ENCODE results near the gene FAM174B. TPM values are rescaled to one million over a fixed set of nuclear protein-coding genes. Genes with fewer than 3 reads are reported as not detected.
A peak's percentile ranks its signal among the peaks of the same experiment; 100 is the strongest.

The FAM174B gene
- total and polyA plus RNA-seq, 5 donors from 2014 or later = 4.1 to 15.1 (median 11.3) TPM

DNA sequence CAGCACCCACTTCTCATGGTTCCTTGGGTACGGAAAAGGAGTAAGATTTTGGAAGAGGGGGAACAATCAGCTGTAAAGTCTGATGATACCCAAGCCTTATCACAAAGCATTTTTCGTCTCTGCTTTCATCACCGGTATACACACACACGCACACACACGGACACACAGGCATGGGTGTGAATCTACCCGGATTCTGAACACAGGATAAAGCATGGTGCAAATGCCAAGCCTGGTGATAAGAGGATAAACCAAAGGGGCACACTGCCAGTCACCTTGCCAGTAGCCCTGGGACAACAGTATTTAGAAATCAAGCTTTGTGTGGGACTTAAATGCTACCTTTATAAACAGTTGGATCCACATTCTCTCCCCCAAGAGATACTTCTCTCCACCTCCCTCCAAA is 22.2 kb downstream of the FAM174B start:
- Histone ChIP-seq H3K27me3 (ENCODE audit: control insufficient read depth, insufficient read depth, low read length) (no peaks in the 10 kb centered on the region), H3K4me3 (ENCODE audit: low read depth, low read length) (no peak overlapping the region), H3K36me3 (ENCODE audit: control insufficient read depth, insufficient read depth, low read length) (no peaks in the 10 kb centered on the region), H3K9me3 (ENCODE audit: control insufficient read depth in 2 of 2, low read length in 2 of 2) (no peaks in the 10 kb centered on the region), H3K4me1 (ENCODE audit: control insufficient read depth, insufficient read depth, low read length, poor library complexity, severe bottlenecking) (no peaks in the 10 kb centered on the region), H3K27ac (ENCODE audit: insufficient read depth, low read length, poor library complexity, severe bottlenecking) (no peak overlapping the region)
- Mint-ChIP-seq H3K4me1 (peaks cover 0 to 12% (median 3%) of the 10 kb centered on the region in 4 donors), H3K9me3 (peaks cover 0 to 2% (median 0%) of the 10 kb centered on the region in 7 donors), H3K27me3 (no peaks in the 10 kb centered on the region), H3K36me3 (no peaks in the 10 kb centered on the region), H3K27ac (no peak overlapping the region), H3K4me3 (no peak overlapping the region)
- DNase-seq (no peak), ATAC-seq (ENCODE audit: low read depth in 2 of 2) (no peak)

DNA sequence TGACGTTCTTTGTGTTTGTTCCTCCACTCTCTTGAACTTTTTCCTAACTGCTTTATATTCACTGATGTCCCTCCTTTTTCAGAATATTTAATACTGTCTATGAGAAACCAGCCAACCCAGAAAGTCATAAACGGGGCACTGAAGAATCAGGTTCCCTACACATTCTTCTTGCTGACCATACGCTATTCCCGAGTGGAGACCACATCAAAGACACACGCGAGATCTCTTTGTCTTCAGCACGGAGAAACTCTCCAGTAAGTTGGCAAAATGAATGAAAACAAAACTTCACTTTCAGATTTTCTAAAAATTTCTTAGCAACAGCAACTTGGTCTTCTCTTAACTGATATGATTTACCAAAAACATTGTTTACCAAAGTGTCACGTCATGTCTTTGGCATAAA is 22.6 kb downstream of the FAM174B start:
- no peaks in the 10 kb centered on the region for H3K4me1 ChIP-seq (ENCODE audit: control insufficient read depth, insufficient read depth, low read length, poor library complexity, severe bottlenecking)
- H3K9me3 ChIP-seq (ENCODE audit: control insufficient read depth in 2 of 2, low read length in 2 of 2) = no peaks in the 10 kb centered on the region
- ATAC-seq (ENCODE audit: low read depth in 2 of 2) (no peak), DNase-seq (no peak)
- Mint-ChIP-seq H3K4me1 (peaks cover 0 to 10% (median 3%) of the 10 kb centered on the region in 4 donors), H3K9me3 (peaks cover 0 to 2% (median 0%) of the 10 kb centered on the region in 7 donors), H3K4me3 (no peak overlapping the region), H3K27ac (no peak overlapping the region), H3K36me3 (no peaks in the 10 kb centered on the region), H3K27me3 (no peaks in the 10 kb centered on the region)
- no peaks in the 10 kb centered on the region for H3K36me3 ChIP-seq (ENCODE audit: control insufficient read depth, insufficient read depth, low read length)
- no peak overlapping the region for H3K27ac ChIP-seq (ENCODE audit: insufficient read depth, low read length, poor library complexity, severe bottlenecking)
- H3K4me3 ChIP-seq (ENCODE audit: low read depth, low read length) = no peak overlapping the region
- H3K27me3 ChIP-seq (ENCODE audit: control insufficient read depth, insufficient read depth, low read length) = no peaks in the 10 kb centered on the region

DNA sequence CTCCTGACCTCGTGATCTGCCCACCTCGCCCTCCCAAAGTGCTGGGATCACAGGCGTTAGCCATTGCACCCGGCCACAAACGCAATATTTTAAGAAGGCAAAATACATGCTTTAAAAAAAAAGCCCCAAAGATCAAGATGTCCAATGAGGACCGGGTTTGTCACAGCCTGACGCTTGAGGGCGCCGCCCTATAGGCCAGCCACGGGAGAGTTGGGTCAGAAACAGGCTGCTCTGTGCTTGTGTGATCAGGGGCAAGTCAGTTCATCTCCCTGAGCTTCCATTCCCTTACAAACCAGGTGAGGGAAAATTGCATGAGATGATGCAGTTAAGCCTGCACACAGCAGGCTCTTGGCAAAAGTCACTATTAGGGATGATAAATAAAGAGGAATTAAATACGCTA is 23.9 kb downstream of the FAM174B start:
- H3K36me3 Mint-ChIP-seq = no peaks in the 10 kb centered on the region
- Histone ChIP-seq H3K4me3 (ENCODE audit: low read depth, low read length) (no peak overlapping the region), H3K27me3 (ENCODE audit: control insufficient read depth, insufficient read depth, low read length) (no peaks in the 10 kb centered on the region), H3K9me3 (ENCODE audit: control insufficient read depth in 2 of 2, low read length in 2 of 2) (no peaks in the 10 kb centered on the region), H3K36me3 (ENCODE audit: control insufficient read depth, insufficient read depth, low read length) (no peaks in the 10 kb centered on the region), H3K4me1 (ENCODE audit: control insufficient read depth, insufficient read depth, low read length, poor library complexity, severe bottlenecking) (no peaks in the 10 kb centered on the region), H3K27ac (ENCODE audit: insufficient read depth, low read length, poor library complexity, severe bottlenecking) (no peak overlapping the region)
- H3K4me1 Mint-ChIP-seq = peaks cover 0 to 6% (median 4%) of the 10 kb centered on the region in 4 donors
- no peak overlapping the region for H3K4me3 Mint-ChIP-seq
- peaks cover 0 to 2% (median 0%) of the 10 kb centered on the region in 7 donors for H3K9me3 Mint-ChIP-seq
- no peak overlapping the region for H3K27ac Mint-ChIP-seq
- ATAC-seq (ENCODE audit: low read depth in 2 of 2) = no peak
- no peaks in the 10 kb centered on the region for H3K27me3 Mint-ChIP-seq
- no peak for DNase-seq

DNA sequence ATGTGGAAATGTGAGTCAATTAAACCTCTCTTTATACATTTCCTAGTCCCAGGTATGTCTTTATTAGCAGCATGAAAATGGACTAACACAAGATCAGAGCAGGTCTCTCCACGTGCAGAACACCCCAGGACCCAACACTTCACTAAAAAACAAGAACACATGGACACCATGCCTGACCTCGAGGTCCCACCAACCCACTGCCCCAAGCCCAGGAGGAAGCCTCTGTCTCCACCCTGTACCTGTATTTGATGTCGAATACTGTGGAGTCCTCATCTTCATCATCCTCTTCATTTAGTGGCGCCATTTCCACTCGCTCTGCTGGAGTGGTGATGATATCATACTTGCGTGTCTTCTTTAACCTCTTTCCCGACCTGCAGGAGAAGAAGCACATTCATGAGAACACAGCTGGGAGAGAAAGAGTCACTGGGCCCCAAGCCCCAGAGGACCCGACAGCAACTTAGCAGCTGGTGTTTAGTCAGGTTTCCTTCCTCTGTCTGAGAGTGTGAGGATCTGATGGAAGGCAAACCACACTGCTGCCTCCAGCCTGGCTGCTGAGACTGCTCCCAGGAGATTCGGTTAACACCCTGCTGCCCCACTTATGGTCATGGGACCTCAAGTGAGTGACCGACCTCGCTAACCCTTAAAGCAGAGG is 25.5 kb downstream of the FAM174B start:
- Mint-ChIP-seq H3K36me3 (no peaks in the 10 kb centered on the region), H3K4me1 (peaks cover 7 to 14% (median 7%) of the 10 kb centered on the region in 4 donors), H3K27ac (no peak overlapping the region), H3K4me3 (no peak overlapping the region), H3K27me3 (no peaks in the 10 kb centered on the region), H3K9me3 (peaks cover 0 to 2% (median 0%) of the 10 kb centered on the region in 7 donors)
- H3K27me3 ChIP-seq (ENCODE audit: control insufficient read depth, insufficient read depth, low read length) = no peaks in the 10 kb centered on the region
- H3K27ac ChIP-seq (ENCODE audit: insufficient read depth, low read length, poor library complexity, severe bottlenecking) = no peak overlapping the region
- H3K9me3 ChIP-seq (ENCODE audit: control insufficient read depth in 2 of 2, low read length in 2 of 2) = no peaks in the 10 kb centered on the region
- ATAC-seq (ENCODE audit: low read depth in 2 of 2) = no peak
- no peak overlapping the region for H3K4me3 ChIP-seq (ENCODE audit: low read depth, low read length)
- DNase-seq = no peak
- H3K36me3 ChIP-seq (ENCODE audit: control insufficient read depth, insufficient read depth, low read length) = no peaks in the 10 kb centered on the region
- H3K4me1 ChIP-seq (ENCODE audit: control insufficient read depth, insufficient read depth, low read length, poor library complexity, severe bottlenecking) = peaks cover 3% of the 10 kb centered on the region

DNA sequence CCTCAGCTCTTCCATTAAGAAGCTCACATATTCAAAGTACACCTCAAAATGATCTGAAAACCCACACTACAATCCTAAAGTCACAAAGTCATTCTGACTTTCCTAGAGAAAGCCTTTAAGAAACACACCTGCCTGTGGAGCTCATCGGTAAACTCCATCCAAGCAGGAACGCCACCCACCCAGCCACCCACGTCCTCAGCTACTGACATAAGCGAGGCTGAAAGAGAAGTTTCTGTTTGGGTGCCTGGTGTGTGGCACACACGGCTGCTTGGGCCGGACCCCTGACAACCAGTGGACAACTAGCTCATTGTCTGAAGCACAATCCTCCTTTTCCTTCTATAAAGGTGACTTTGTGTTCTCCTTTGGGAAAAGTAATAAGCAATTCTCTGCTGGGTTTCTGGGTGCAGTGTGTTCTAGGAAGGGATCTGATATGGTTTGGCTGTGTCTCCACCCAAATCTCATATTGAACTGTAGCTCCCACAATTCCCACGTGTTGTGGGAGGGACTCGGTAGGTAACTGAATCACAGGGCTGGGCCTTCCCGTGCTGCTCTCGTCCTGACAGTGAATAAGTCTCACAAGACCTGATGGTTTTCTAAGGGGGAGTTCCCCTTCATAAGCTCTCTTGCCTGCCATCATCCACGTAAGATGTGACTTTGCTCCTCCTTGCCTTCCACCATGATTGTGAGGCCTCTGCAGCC is 26.1 kb downstream of the FAM174B start:
- H3K9me3 ChIP-seq (ENCODE audit: control insufficient read depth in 2 of 2, low read length in 2 of 2) = no peaks in the 10 kb centered on the region
- DNase-seq = no peak
- H3K4me3 Mint-ChIP-seq = no peak overlapping the region
- H3K27me3 Mint-ChIP-seq = no peaks in the 10 kb centered on the region
- no peak overlapping the region for H3K27ac Mint-ChIP-seq
- ATAC-seq (ENCODE audit: low read depth in 2 of 2) = no peak
- H3K27ac ChIP-seq (ENCODE audit: insufficient read depth, low read length, poor library complexity, severe bottlenecking) = no peak overlapping the region
- no peaks in the 10 kb centered on the region for H3K27me3 ChIP-seq (ENCODE audit: control insufficient read depth, insufficient read depth, low read length)
- no peaks in the 10 kb centered on the region for H3K36me3 ChIP-seq (ENCODE audit: control insufficient read depth, insufficient read depth, low read length)
- H3K36me3 Mint-ChIP-seq = no peaks in the 10 kb centered on the region
- H3K9me3 Mint-ChIP-seq = peaks cover 0 to 2% (median 0%) of the 10 kb centered on the region in 7 donors
- H3K4me1 Mint-ChIP-seq = peaks cover 7 to 18% (median 8%) of the 10 kb centered on the region in 4 donors
- H3K4me1 ChIP-seq (ENCODE audit: control insufficient read depth, insufficient read depth, low read length, poor library complexity, severe bottlenecking) = peaks cover 4% of the 10 kb centered on the region
- no peak overlapping the region for H3K4me3 ChIP-seq (ENCODE audit: low read depth, low read length)

DNA sequence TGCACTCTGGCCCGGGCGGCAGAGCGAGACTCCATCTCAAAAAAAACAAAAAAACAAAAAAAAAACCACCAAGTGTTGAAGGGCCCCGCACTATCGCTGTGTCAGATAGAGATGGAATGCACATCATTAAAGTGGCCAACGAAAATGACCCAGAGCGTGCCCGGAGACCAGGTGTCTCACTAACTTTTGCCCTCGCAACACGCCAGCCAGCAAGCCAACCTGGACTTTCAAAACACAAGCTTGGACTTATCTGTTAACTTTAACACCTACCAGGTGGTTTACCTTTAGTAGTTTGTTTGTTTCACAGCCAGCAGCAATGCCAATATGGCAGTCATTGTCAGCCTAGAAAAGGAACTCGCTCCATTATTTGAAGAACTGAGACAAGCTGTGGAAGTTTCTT is 28.6 kb downstream of the FAM174B start:
- Mint-ChIP-seq H3K4me3 (no peak overlapping the region), H3K4me1 (peaks cover 8 to 28% (median 11%) of the 10 kb centered on the region in 4 donors), H3K27ac (no peak overlapping the region), H3K27me3 (no peaks in the 10 kb centered on the region), H3K36me3 (no peaks in the 10 kb centered on the region), H3K9me3 (peaks cover 0 to 2% (median 0%) of the 10 kb centered on the region in 7 donors)
- Histone ChIP-seq H3K36me3 (ENCODE audit: control insufficient read depth, insufficient read depth, low read length) (no peaks in the 10 kb centered on the region), H3K4me3 (ENCODE audit: low read depth, low read length) (no peak overlapping the region), H3K4me1 (ENCODE audit: control insufficient read depth, insufficient read depth, low read length, poor library complexity, severe bottlenecking) (peaks cover 4% of the 10 kb centered on the region), H3K9me3 (ENCODE audit: control insufficient read depth in 2 of 2, low read length in 2 of 2) (no peaks in the 10 kb centered on the region), H3K27me3 (ENCODE audit: control insufficient read depth, insufficient read depth, low read length) (no peaks in the 10 kb centered on the region), H3K27ac (ENCODE audit: insufficient read depth, low read length, poor library complexity, severe bottlenecking) (no peak overlapping the region)
- no peak for DNase-seq
- no peak for ATAC-seq (ENCODE audit: low read depth in 2 of 2)

DNA sequence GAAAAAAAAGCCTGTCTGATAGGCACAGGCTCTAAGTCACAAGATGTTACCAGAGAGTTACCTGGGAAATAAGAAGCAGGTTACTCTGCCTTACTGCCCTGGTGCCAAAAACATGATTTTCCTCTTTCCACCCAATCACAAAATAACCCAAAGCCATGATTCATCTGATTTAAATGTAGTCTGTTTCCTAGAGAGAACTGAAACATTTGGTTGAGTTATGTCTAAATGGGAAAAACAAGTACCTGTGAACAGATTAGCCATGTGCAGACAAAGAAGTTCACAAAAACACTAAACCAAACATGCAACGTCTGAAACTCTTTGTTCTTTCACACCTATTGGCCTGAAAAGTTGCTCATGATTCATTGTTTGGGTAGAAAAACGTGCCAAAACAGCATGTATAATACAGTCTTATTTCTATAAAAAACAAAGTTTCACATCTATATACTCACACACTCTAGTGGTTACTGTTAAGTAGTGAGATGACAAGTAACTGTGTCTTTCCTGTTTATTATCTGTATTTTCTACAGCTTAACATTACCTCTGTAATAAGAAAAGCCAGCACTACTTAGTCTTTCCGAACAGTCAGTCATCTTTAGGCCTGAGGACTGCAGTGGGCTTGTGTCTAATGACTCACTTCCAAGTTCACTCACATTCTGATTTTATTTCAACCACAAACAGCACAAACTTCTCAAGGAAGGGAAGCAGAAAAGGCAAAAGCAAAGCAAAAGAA is 30.2 kb downstream of the FAM174B start:
- Histone ChIP-seq H3K4me1 (ENCODE audit: control insufficient read depth, insufficient read depth, low read length, poor library complexity, severe bottlenecking) (peaks cover 4% of the 10 kb centered on the region), H3K27me3 (ENCODE audit: control insufficient read depth, insufficient read depth, low read length) (no peaks in the 10 kb centered on the region), H3K36me3 (ENCODE audit: control insufficient read depth, insufficient read depth, low read length) (no peaks in the 10 kb centered on the region), H3K4me3 (ENCODE audit: low read depth, low read length) (no peak overlapping the region), H3K9me3 (ENCODE audit: control insufficient read depth in 2 of 2, low read length in 2 of 2) (no peaks in the 10 kb centered on the region), H3K27ac (ENCODE audit: insufficient read depth, low read length, poor library complexity, severe bottlenecking) (peak overlapping the region; percentile 8)
- peak; percentile 57 for ATAC-seq (ENCODE audit: low read depth in 2 of 2)
- Mint-ChIP-seq H3K9me3 (peaks cover 0 to 2% (median 0%) of the 10 kb centered on the region in 7 donors), H3K27me3 (no peaks in the 10 kb centered on the region), H3K27ac (peak overlapping the region; percentile 64 to 83 (median 69)), H3K4me3 (peak overlapping the region in 1 of 4 donors; percentile 22), H3K36me3 (no peaks in the 10 kb centered on the region), H3K4me1 (peaks cover 8 to 34% (median 11%) of the 10 kb centered on the region in 4 donors)
- peak in 1 of 3 donors; percentile 53 for DNase-seq

Data from CD4-positive, CD25-positive, alpha-beta regulatory T cell (primary cell).